ENCODE measurements around the gene TMEM121B.

GRCh38 chr22:17106785-17107546 lies 14.2 kb downstream of the TMEM121B start:
- no peak for TF ChIP-seq EZH2 (IDR thresholded peaks at IDR 0.05; ENCODE audit: insufficient read depth, low read length)
- TF ChIP-seq, protein P1, sequence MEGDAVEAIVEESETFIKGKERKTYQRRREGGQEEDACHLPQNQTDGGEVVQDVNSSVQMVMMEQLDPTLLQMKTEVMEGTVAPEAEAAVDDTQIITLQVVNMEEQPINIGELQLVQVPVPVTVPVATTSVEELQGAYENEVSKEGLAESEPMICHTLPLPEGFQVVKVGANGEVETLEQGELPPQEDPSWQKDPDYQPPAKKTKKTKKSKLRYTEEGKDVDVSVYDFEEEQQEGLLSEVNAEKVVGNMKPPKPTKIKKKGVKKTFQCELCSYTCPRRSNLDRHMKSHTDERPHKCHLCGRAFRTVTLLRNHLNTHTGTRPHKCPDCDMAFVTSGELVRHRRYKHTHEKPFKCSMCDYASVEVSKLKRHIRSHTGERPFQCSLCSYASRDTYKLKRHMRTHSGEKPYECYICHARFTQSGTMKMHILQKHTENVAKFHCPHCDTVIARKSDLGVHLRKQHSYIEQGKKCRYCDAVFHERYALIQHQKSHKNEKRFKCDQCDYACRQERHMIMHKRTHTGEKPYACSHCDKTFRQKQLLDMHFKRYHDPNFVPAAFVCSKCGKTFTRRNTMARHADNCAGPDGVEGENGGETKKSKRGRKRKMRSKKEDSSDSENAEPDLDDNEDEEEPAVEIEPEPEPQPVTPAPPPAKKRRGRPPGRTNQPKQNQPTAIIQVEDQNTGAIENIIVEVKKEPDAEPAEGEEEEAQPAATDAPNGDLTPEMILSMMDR (IDR thresholded peaks at IDR 0.05; ENCODE audit: insufficient read depth, low read depth, low read length) = no peak
